Posterior cingulate gyrus (tissue), 11 donors: ENCODE measurements around the gene SPOCK3.
"Not testable (repeated sequence)": the region's sequence is repeated elsewhere in the genome, so short reads cannot be mapped to it uniquely, and the experiment has no call there.

Experiments
- DNase-seq, 10 donors: peaks; one replicate each; pipeline versions ENCODE4 v3.0.0 to v3.0.0-alpha.2; 2020 to 2021; ENCODE audit warnings: mixed read lengths in 3 of 10
- intact Hi-C: fragments of 100-400 bp; cut with DNase I; formaldehyde crosslinking; loops from one replicate; pipeline ENCODE4 v1.15.1; 2023

The SPOCK3 gene

DNA sequence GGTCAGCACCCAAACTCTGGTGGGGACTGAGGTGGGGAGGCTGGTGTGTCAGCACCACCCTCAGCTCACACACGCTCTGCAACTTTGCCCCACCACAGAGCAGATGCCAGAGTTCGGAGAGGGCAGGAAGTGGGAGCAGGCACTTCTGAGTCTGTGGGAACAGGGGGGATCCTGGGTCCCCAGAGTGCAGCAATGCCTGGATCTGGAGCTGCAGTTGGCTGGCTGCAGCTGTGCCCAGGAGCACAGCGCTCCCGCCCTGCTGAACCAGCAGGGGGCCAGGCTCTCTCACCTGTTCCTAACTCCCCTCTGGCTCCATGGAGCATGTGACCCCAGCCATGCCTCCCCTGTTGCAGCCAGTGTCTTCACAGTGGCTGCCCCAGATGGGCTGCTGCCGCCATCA is 252.4 kb downstream of the SPOCK3 start:
- peak in 1 of 10 donors; percentile 70 for DNase-seq
- intact Hi-C loops: no loop called here

DNA sequence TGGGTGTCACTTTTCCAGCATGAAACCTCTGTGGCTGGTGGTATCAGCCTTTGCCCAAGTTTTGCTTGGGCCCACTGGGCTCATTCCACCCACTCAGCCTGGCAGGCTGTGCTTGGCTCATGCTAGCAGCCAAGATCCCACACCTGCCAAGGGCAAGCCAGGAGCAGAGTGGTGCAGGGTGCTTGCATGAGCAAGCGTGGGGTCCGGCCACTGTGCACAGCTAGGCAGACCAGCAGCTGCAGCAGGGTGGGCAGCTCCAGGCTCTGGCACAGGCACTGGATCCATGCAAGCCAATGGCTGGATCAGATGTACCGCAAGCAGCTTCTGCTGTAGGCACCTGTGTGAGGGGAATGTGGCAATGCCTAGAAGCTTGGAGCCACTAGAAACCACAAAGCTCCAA is 253.9 kb downstream of the SPOCK3 start:
- intact Hi-C loops: no loop called here
- DNase-seq: peak in 2 of 10 donors; percentile 49 to 65

DNA sequence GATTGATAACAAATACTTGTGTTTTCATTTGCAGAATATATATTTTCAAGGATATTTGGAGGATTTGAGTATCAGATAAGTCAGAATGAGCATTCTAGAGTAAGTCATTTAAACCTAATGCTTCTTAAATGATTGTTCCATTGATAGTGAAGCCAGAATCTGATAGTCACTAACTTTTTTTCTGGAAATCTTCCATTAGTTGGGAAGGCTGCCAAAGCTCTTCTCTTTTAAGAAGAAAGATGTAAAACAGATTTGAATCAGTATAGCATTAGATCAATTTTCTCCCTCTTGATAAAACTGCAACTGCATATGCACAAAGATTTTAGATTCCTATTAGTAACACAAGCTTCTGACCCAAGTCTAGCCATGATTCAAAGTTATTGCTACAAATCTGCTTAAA is 256.7 kb downstream of the SPOCK3 start:
- DNase-seq: no peak
- intact Hi-C loops: no loop called here

DNA sequence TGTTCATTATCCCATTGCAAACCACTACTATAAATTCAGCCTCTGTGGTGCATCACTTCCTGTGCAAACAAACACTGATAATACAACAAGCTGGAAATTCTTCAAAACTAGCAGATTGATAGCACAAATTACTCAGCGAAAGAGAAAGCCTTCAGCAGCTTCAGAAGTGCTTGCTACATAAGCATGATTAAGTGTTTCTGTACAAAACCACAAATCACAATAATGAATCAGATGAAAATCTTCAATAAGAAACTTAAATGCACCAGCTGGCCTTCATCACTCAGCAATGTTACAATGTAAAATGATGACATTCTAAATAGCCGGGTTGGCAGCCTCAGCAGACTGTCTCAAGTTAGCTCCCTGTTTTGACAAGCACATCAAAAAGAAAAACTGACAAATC is 262.2 kb downstream of the SPOCK3 start:
- DNase-seq: no peak
- intact Hi-C loops: no loop called here

DNA sequence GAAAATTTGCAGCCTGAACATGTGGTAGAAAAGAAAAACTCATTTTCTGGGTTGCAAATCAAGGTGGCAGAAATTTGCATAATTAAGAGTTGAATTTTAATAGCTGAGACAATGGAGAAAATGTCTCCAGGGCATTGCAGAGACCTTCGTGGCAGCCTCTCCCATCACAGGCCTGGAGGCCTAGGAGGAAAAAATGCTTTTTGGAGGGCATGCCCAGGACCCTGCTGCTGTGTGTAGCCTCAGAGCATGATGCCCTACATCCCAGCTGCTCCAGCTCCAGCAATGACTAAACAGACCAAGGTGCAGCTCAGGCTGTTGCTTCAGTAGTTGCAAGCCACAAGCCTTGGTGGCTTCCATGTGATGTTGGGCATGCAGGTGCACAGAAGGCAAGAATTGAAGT is 266.1 kb downstream of the SPOCK3 start:
- intact Hi-C loops: not testable (repeated sequence)

DNA sequence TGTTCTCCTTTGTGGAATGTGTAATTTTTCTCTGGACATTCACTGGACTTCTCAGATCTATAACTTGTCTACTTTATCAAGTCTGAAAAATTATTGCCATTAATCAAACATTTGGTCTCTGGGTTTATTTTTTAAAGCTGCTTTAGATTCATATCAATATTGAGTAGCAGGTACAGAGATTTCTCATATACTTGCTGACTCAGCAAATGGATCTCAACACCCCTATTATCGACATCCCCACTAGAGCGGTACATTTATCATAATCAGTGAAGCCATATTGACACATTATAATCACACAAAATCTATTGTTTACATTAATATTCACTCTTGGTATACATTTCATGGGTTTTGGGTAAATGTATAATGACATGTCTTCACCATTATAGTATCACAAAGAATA is 268.7 kb downstream of the SPOCK3 start:
- intact Hi-C loops: no loop called here
- no peak for DNase-seq

More for the DNA sequence above, 266.1 kb downstream of the SPOCK3 start:
- DNase-seq: not testable (repeated sequence)

DNA sequence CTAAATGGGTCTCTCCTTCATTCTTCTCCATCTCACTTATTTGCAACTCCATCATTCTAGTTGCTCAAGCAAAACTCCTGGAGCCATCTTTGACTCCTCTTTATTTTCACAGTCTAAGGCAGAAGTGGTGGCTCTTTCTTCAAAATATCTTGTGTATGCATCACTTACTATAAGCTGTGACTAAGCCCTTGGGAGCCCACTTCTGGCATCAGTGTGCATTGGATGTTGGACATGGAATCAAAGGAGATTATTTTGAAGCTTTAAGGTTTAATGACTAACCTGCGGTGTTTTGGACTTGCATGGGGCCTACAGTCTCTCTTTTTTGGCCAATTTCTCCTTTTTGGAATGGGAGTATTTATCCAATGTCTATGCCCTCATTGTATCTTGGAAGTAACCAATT is 276.8 kb downstream of the SPOCK3 start:
- DNase-seq: no peak
- intact Hi-C loops: no loop called here

DNA sequence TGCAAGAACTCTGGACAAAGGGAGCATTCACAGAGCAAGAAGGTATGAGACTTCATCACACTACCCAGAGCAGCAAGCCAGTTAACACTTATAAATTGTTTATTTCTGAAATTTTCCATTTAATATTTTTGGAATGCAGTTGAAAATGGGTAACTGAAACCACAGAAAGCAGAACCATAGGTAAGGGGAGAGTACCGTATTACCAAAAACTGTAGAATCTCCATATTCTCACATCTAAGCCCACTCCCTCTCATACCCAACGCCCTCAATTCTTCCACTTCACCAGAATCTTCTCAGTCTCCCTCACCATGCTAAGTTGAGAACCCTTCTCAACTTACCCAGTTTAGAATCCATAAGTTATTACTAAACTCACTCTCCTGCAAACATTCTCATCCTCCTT is 277.8 kb downstream of the SPOCK3 start:
- no peak for DNase-seq
- intact Hi-C loops: no loop called here

DNA sequence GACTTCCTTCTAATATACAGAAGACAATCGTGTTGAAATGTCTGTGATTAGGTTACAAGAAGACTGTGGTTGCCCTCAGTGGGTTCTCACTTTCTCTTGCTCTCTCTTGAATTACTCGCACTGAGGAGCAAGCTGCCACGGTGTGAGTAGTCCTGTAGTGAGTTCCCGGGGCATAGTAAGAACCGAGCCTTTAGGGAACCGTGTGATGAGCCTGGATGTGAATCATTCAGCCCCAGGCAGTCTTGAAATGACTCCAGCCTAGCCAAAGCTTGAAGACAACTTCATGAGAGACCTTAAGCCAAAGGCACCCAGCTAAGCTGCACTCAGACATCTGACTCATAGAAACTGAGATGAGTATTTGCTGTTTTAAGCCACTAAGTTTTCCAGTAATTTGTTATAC is 292.7 kb downstream of the SPOCK3 start:
- no peak for DNase-seq
- intact Hi-C loops: no loop called here

DNA sequence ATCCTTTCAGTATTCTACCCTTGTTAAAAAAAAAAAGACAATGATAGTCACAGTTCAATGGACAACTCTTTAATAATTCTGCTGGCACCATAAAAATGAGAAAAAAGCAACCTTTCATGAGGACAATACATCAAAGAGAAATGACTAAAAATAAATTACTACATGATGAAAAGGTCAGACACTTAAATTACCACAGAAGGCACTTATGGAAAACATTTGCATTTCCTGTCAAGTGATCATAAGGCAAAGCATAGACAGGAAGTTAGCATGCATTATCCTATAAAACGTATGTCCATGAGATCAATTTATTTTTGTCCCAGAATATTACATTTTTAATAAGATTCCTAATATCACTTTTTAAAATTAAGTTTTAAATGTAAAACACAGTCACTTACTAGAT is 303.8 kb downstream of the SPOCK3 start:
- intact Hi-C loops: no loop called here
- no peak for DNase-seq

DNA sequence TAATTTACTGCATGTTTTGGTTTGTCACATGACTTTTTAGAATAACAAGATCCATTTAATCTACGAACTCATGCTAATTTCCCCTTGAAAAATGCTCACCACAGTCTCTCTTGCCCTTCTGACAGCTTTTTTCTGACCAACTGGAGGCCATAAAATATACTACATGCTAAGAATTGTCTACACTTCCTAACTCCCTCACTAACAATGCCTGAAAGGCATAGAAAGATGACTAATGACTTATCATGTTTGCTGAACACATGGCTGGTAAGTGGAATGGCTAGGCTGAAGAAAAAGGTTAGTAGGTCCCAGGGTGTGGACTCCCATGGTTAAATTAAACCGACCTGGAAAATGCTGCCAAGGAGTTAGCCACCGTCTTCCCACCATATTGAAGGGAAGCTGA is 309.9 kb downstream of the SPOCK3 start:
- no peak for DNase-seq
- intact Hi-C loops: no loop called here

DNA sequence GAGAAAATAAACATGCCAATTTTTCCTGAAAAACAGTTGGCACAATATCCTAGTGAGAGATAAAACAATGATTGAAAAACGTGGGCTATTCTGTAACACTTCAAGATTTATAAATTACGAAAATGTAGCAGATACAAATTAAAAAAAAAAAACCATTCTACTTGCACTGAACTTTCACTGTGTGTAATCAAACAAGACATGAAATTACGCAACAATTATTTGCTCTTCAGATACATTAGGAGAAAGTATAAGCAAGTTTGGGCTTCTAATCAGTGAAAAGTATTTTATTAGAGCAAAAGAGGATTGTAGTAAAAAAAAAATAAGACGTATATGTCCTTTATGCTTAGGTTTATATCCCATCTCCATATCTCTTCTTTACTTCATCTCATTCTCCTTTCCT is 320.4 kb downstream of the SPOCK3 start:
- intact Hi-C loops: no loop called here
- DNase-seq: no peak

DNA sequence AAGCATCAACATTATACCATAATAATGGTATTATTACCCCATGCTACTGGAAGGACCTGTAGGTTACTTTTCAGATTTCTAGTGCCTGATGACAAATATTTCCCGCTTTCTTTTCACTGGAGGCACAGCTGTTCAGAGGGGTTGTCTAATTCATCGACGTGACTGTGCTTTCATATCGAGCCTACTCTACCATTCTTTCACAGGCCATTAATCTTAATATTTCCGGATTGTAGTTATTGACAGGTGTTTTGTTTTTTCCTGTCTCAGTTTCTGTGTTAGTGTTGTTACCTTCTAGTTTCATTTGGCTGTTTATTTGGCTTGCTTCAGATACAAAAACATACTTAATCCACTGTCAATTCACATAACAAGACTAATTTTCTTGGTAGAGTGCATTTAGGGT is 330.9 kb downstream of the SPOCK3 start:
- DNase-seq: no peak
- intact Hi-C loops: no loop called here

DNA sequence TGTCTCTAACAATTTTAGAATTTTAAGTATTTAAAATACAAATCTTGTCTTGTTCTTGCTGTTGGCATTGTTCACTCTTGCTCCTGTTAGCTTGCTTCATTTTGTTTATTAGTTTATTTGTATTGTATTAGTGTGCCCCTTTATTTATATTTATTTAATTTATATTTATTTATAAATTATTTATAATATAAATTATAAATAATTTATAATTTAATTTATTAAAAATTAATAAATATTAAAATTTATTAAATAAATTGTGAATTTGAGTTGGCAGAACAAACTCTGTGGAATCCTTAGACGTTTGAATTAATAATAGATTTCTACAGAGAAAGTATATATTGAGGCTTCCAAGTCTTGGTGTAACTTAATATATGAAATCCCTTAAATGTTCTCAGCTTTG is 331.4 kb downstream of the SPOCK3 start:
- intact Hi-C loops: no loop called here
- DNase-seq: no peak

DNA sequence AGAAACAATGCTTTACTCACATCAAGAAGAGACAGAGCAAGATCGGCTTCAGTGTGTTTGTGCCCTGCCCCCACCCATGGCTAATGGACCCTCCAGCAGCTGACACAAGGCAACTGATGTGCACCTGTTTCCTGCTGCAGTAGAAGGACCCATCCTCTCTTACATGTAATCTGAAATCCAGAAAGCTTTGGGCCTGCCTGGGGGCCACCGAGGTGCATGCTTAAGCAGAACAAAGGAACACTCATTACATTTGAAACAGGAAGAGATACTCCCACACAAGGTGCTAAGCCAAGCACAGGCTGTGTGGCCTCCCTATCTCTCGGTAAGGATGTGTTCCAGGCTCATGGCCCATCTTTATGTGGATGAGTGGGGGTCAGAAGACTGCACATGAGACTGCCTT is 338.0 kb downstream of the SPOCK3 start:
- intact Hi-C loops: no loop called here
- DNase-seq: peak in 2 of 10 donors; percentile 62 to 66

DNA sequence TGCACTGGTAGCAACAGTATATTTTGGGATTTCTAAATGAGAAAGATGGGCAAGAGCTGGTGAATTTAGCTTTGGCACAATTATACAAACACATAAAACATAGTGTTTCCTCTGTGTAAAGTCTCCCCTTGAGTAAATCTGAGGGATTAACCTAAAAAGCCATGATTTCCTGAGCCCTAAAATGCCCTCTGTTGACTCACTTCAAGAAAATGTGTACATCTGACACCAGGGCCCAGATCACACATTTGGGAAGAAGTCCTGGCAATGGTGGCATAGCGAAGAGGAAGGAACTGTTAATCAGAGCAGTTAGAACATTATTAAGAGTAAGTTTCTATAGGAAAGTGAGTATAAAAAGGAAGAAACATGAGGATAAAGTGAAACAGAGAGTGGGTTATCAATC is 338.5 kb downstream of the SPOCK3 start:
- intact Hi-C loops: no loop called here
- DNase-seq: no peak

DNA sequence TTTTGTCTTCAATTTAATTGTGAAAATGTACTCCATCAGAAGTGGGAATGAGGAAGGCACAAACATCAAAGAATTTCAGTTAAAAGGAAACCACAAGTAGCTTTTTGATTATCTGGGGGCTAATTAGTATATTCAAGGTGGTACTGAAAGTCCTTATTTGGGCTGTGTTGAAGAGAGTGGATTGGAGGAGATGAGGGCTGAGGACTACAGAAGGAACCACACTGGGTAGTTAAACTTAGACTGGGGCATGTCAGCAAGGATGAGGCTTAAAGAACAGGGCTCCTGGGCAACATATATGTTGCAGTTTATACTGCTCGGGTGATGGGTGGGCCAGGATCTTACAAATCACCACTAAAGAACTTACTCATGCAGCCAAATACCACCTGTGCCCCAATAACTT is 346.8 kb downstream of the SPOCK3 start:
- intact Hi-C loops: no loop called here
- DNase-seq: no peak

DNA sequence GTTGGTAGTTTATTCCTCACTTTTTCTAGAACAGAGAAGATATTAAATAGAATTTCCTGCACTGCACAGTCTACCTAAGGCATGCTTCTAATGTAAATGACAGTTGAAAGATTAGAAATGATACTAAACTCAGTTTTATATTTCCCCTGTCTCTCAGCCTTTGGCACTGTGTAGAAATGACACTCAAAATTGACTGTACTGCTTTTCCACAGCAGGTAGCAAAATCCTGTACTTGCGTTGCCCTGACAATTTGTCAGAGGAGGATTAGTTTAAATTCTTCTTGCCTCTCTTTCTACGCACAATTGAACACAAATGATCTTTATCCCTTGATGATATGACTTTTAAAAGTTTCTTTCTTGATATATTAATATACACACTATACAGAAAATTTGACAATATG is 347.6 kb downstream of the SPOCK3 start:
- no peak for DNase-seq
- intact Hi-C loops: no loop called here

DNA sequence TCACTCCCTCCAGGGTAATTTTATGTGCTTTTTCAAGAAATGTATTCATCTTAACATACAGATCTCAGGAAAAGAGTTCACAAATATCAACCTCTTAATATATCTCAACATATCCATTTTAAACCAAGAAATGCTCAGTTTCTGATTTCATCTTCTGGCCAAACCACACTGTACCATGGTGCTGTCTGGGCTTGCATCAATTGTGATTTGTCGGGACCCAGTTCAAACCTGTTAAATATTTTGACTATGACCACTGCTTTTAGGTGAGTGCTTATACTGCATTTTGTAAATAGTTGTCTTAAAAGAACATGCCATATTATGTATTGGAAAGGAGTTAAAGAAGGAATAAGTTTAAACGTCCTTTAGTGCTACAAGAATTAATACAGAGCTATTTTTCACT is 352.1 kb downstream of the SPOCK3 start:
- intact Hi-C loops: no loop called here
- DNase-seq: no peak

DNA sequence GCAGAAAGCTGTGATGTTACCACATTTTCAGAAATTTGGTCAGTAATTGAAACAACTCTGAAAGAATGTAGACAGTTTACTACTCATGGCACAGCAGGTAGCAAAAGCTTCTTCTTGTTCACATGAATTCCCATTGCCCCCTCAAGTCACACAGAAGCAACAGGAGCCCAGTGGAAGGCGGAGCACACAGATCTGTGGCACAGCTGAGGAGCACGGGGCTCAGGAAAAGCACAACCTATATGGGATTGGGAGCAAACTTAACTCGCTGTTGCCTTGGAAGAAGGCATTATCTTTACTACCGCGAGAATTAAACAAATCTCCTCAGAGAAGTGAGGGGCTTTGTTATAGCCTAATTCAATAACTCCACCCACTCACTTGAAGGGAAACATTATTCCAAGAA is 358.5 kb downstream of the SPOCK3 start:
- DNase-seq: no peak
- intact Hi-C loops: no loop called here

DNA sequence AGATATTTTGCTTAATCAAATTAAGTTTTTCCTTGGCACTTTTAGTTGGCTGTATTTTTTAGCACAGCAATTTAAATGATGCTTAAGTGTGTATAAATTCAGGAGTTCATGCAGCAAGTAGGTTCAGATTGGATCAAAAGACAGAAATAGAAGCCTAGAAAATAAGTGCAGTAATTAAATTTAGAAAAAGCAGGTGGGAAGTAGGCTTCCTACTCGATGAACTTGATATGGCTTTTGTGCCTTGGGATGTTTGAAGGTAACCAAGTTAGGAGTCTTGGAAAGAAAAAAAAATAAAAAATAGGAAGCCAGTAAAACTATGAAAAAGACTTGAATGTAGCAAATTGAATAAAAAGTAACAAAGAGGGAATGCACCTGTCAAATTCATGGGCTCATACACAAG is 372.3 kb downstream of the SPOCK3 start:
- intact Hi-C loops: no loop called here
- no peak for DNase-seq

DNA sequence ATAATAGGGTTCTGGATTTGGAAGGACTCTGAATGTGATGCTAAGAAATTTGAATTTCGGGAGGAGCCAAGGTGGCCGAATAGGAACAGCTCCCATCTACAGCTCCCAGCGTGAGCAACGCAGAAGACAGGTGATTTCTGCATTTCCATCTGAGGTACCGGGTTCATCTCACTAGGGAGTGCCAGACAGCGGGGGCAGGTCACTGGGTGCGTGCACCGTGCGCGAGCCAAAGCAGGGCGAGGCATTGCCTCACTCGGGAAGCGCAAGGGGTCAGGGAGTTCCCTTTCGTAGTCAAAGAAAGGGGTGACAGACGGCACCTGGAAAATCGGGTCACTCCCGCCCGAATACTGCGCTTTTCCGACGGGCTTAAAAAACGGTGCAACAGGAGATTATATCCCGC is 383.9 kb downstream of the SPOCK3 start:
- intact Hi-C loops, DNase-seq: not testable (repeated sequence)

DNA sequence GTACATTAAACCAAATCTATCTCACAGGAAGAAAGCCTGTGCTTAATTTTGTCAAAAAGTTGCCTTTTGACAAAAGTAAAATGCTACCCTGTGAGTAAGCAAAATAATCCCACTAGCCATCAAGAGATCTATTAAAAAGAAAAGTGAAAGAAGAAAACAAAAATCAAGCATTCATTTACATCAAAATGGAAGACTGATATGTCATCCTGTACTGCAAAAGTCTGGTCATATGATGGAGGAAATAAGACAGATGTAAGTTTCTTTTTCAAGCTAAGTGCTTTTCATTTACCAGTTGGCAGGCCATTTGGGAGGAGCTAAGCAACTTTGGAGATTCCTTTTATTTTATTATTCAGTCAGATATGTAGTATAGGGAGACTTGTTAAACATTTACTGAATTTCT is 387.4 kb downstream of the SPOCK3 start:
- intact Hi-C loops: no loop called here
- no peak for DNase-seq

DNA sequence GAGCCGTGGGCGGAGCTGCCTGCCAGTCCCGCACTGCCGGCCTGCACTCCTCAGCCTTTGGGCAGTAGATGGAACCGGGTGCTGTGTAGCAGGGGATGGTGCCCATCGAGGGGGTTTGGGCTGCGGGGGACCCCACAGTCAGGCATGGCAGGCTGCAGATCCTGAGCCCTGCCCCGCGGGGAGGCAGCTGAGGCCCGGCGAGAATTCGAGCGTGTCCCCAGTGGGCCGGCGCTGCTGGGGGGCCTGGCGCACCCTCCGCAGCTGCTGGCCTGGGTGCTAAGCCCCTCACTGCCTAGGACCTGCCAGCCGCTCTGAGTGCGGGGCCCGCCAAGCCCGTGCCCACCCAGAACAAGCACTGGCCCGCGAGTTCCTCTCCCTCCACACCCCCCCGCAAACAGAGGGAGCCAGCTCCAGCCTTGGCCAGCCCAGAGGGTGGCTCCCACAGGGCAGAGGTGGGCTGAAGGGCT is 391.5 kb downstream of the SPOCK3 start:
- intact Hi-C loops: no loop called here

More for the DNA sequence above, 391.5 kb downstream of the SPOCK3 start:
- DNase-seq: peak in 3 of 10 donors; percentile 51 to 72 (median 66)
